ENCODE results near the gene DNAI1. TPM values are rescaled to one million over a fixed set of nuclear protein-coding genes. Genes with fewer than 3 reads are reported as not detected.

The DNAI1 gene
- total RNA-seq, 1 experiment from 2014 or later, result 1.1 TPM

- Histone ChIP-seq H3K4me3 (replicated peaks in 1 of 2; ENCODE audit: low read depth in 1 of 2, low read length in 2 of 2) (no peak overlapping the region), H3K4me1 (ENCODE audit: control insufficient read depth in 1 of 2, insufficient read depth in 2 of 2, low read length in 2 of 2) (peaks cover 4 to 21% of the 10 kb centered on the region in 2 experiments; a peak in 2 of 4 replicates), H4K20me1 (ENCODE audit: insufficient read depth) (no peaks in the 10 kb centered on the region), H3K9me2 (ENCODE audit: insufficient read depth) (no peaks in the 10 kb centered on the region), H3K36me3 (ENCODE audit: control insufficient read depth in 1 of 2, insufficient read depth in 2 of 2, low read length in 2 of 2) (no peaks in the 10 kb centered on the region), H3K27ac (ENCODE audit: low read depth, low read length) (no peak overlapping the region), H3K9me3 (ENCODE audit: control insufficient read depth in 1 of 2, insufficient read depth in 1 of 2, low read depth in 1 of 2, low read length in 2 of 2) (no peaks in the 10 kb centered on the region), H2AFZ (ENCODE audit: low read depth, low read length, poor library complexity, severe bottlenecking) (no peak overlapping the region), H3K4me2 (ENCODE audit: low read length) (0 out of 2 replicates have a peak overlapping the region, but pooled peaks have one; percentile 6), H3K27me3 (ENCODE audit: insufficient read depth, low read length) (no peaks in the 10 kb centered on the region), H3K79me2 (ENCODE audit: insufficient read depth, low read length) (peaks cover 11% of the 10 kb centered on the region), H3K9ac (ENCODE audit: low read length) (no peak overlapping the region)
- ChIA-PET POLR2A (no interaction called here), RAD21 (ENCODE audit: low non-redundant PET in 1 of 2, low total read pairs in 2 of 2, uncharacterized antibody in 2 of 2, unreplicated experiment in 2 of 2) (no interaction called here), CTCF (no interaction called here)
- no TSS peak for BruUV-seq (replicated peaks)
- intact Hi-C loops (cut with micrococcal nuclease), result loop anchor here (10.0 kb wide), 1 partner anchor 407 kb away; the partner anchor contains the start of gene UBAP2
- TF ChIP-seq CTCF (IDR thresholded peaks at IDR 0.05 in 2 of 3, conservative IDR thresholded peaks at IDR 0.05 in 1 of 3; ENCODE audit: borderline replicate concordance in 1 of 3, insufficient read depth in 1 of 3, low read depth in 2 of 3, low read length in 2 of 3), result no peak
- no peak for TF ChIP-seq POLR2A (IDR thresholded peaks at IDR 0.05; ENCODE audit: borderline replicate concordance, extremely low read depth, insufficient read depth, insufficient read length)
- no peak for TF ChIP-seq MAX (IDR thresholded peaks at IDR 0.05)
- no peak for TF ChIP-seq YY1 (IDR thresholded peaks at IDR 0.05; ENCODE audit: extremely low read depth, insufficient replicate concordance, low read depth, low read length)
- no peak for TF ChIP-seq JUND (IDR thresholded peaks at IDR 0.05)
- TF ChIP-seq REST (IDR thresholded peaks at IDR 0.05; ENCODE audit: low read depth), result no peak
- TF ChIP-seq POLR2AphosphoS5 (IDR thresholded peaks at IDR 0.05; ENCODE audit: low read depth, low read length), result no peak
- no peak for TF ChIP-seq FOSL1 (IDR thresholded peaks at IDR 0.05; ENCODE audit: low read depth)
- no peak for TF ChIP-seq ELF1 (IDR thresholded peaks at IDR 0.05; ENCODE audit: borderline replicate concordance, low read depth)
- TF ChIP-seq RAD21 (IDR thresholded peaks at IDR 0.05; ENCODE audit: low read depth), result no peak
- TF ChIP-seq SIN3A (IDR thresholded peaks at IDR 0.05; ENCODE audit: low read depth), result no peak
- TF ChIP-seq ZNF274 (IDR thresholded peaks at IDR 0.05; ENCODE audit: low read depth, low read length), result no peak
- no peak for TF ChIP-seq TCF7L2 (IDR thresholded peaks at IDR 0.05; ENCODE audit: borderline replicate concordance, extremely low read depth, insufficient read depth, insufficient read length)
- no peak for TF ChIP-seq SP1 (IDR thresholded peaks at IDR 0.05; ENCODE audit: low read depth)
- TF ChIP-seq ZBTB33 (IDR thresholded peaks at IDR 0.05; ENCODE audit: extremely low read depth, insufficient replicate concordance, low read length), result no peak
- no peak for TF ChIP-seq SRF (IDR thresholded peaks at IDR 0.05; ENCODE audit: low read depth)
- TF ChIP-seq ATF3 (IDR thresholded peaks at IDR 0.05), result no peak
- no peak for TF ChIP-seq CEBPB (IDR thresholded peaks at IDR 0.05; ENCODE audit: low read depth)
- no peak for TF ChIP-seq ZFX (IDR thresholded peaks at IDR 0.05)
- no peak for TF ChIP-seq CBX3 (IDR thresholded peaks at IDR 0.05; ENCODE audit: low read depth)
- no peak for DNase-seq (ENCODE audit: low read depth, low spot score)
- ATAC-seq, result no peak
These were observed 7.1 kb upstream of the DNAI1 start for GRCh38 chr9:34451545-34451944.
